HepG2 (cell line): ENCODE results near the gene RCOR3. TPM values are rescaled to one million over a fixed set of nuclear protein-coding genes. Genes with fewer than 3 reads are reported as not detected.

Source experiments
- ADNP ChIP-seq: sonication (generic); formaldehyde crosslinking; IDR thresholded peaks from 2 replicates; pipeline ENCODE4 v1.4.0; 2020; ENCODE audit warnings: missing genetic modification reagents
- ASH2L ChIP-seq: fragments of 300-600, 200-600 bp; sonication (generic); IDR thresholded peaks from 2 replicates; pipeline ENCODE4 v1.7.0; 2017; ENCODE audit warnings: low read depth, mild to moderate bottlenecking, moderate library complexity, mixed read lengths, low read length; ENCODE audit not compliant: insufficient read length
- EEA1 ChIP-seq: sonication (generic); formaldehyde crosslinking; IDR thresholded peaks from 2 replicates; pipeline ENCODE4 v1.5.1; 2020; ENCODE audit warnings: mild to moderate bottlenecking, missing genetic modification reagents, borderline replicate concordance
- GABPB1 ChIP-seq: IDR thresholded peaks from 2 replicates; pipeline ENCODE4 v1.6.1; 2016; ENCODE audit warnings: mild to moderate bottlenecking, missing genetic modification reagents, moderate library complexity, missing compliant biosample characterization
- HNF4A ChIP-seq: sonication (generic); formaldehyde crosslinking; IDR thresholded peaks from 2 replicates; pipeline ENCODE4 v1.4.0; 2020; ENCODE audit warnings: missing genetic modification reagents
- IKZF1 ChIP-seq: fragments of 450-650 bp; IDR thresholded peaks from 2 replicates; pipeline ENCODE4 v1.7.1; 2016
- MEIS1 ChIP-seq: sonication (generic); formaldehyde crosslinking; IDR thresholded peaks from 2 replicates; pipeline ENCODE4 v1.9.0; 2021; ENCODE audit warnings: mild to moderate bottlenecking, missing genetic modification reagents, moderate library complexity, borderline replicate concordance
- NFATC3 ChIP-seq: sonication (generic); formaldehyde crosslinking; IDR thresholded peaks from 2 replicates; pipeline ENCODE4 v1.5.1; 2020; ENCODE audit warnings: mild to moderate bottlenecking, missing genetic modification reagents
- PHF8 ChIP-seq: sonication (generic); formaldehyde crosslinking; IDR thresholded peaks from 2 replicates; pipeline ENCODE4 v1.5.0; 2020; ENCODE audit warnings: missing genetic modification reagents
- SNAI1 ChIP-seq: sonication (generic); formaldehyde crosslinking; IDR thresholded peaks from 2 replicates; pipeline ENCODE4 v1.5.0; 2020; ENCODE audit warnings: mild to moderate bottlenecking, missing genetic modification reagents, borderline replicate concordance
- SP2 ChIP-seq: sonication (generic); formaldehyde crosslinking; IDR thresholded peaks from 2 replicates; pipeline ENCODE4 v1.5.1; 2020; ENCODE audit warnings: mild to moderate bottlenecking, missing genetic modification reagents
- SPEN ChIP-seq: sonication (generic); formaldehyde crosslinking; IDR thresholded peaks from 2 replicates; pipeline ENCODE4 v1.5.1; 2020; ENCODE audit warnings: low read depth, mild to moderate bottlenecking, missing genetic modification reagents
- XBP1 ChIP-seq: sonication (generic); formaldehyde crosslinking; IDR thresholded peaks from 2 replicates; pipeline ENCODE4 v1.5.0; 2020; ENCODE audit warnings: missing genetic modification reagents
- ZBTB7A ChIP-seq: sonication (generic); formaldehyde crosslinking; IDR thresholded peaks from 2 replicates; pipeline ENCODE4 v1.8.0; 2022; ENCODE audit warnings: mild to moderate bottlenecking, missing genetic modification reagents
- ZBTB7B ChIP-seq: sonication (generic); formaldehyde crosslinking; IDR thresholded peaks from 2 replicates; pipeline ENCODE4 v1.4.0; 2020; ENCODE audit warnings: missing genetic modification reagents
- ZKSCAN8 ChIP-seq: IDR thresholded peaks from 2 replicates; pipeline ENCODE4 v1.6.1; 2016; ENCODE audit warnings: borderline replicate concordance, missing genetic modification reagents, missing compliant biosample characterization
- ZNF207 ChIP-seq: fragments of 450-650 bp; IDR thresholded peaks from 2 replicates; pipeline ENCODE4 v1.6.1; 2016; ENCODE audit warnings: antibody characterized with exemption, borderline replicate concordance
- ZNF256 ChIP-seq: sonication (generic); formaldehyde crosslinking; conservative IDR thresholded peaks from 2 replicates; pipeline ENCODE4 v1.4.0; 2020; ENCODE audit warnings: missing genetic modification reagents
- ZNF619 ChIP-seq: sonication (generic); formaldehyde crosslinking; IDR thresholded peaks from 2 replicates; pipeline ENCODE4 v1.4.0; 2020; ENCODE audit warnings: mild to moderate bottlenecking, missing genetic modification reagents
- ZNF772 ChIP-seq: sonication (generic); formaldehyde crosslinking; IDR thresholded peaks from 2 replicates; pipeline ENCODE4 v1.5.0; 2020; ENCODE audit warnings: mild to moderate bottlenecking, missing genetic modification reagents
- polyA plus RNA-seq, 8 experiments: library from polyadenylated mRNA; depleted of rRNA in 3 of 8; stranded (reverse) in 7 of 8; unstranded in 1 of 8; fragments of >200 nt; fragmentation: Illumina TruSeq in 4 of 8; extraction: Trizol in 4 of 8; gene quantifications; 2 replicates each; pipeline versions ENCODE4 v1.2.1 to v1.2.3, GENCODE V29; 2011 to 2016; ENCODE audit warnings: low read depth in 4 of 8, missing spikeins in 1 of 8, mixed read lengths in 1 of 8; ENCODE audit not compliant: insufficient read depth in 1 of 8
- total RNA-seq, 5 experiments: library from RNA; depleted of rRNA; stranded (reverse); fragments of >200 nt; fragmentation: Illumina TruSeq; extraction: Trizol; gene quantifications; 2 replicates each; pipeline ENCODE4 v1.2.3, GENCODE V29; 2016; ENCODE audit warnings: low read depth in 1 of 5
- TF ChIP-seq, protein P1 (sequence below): sonication (generic); formaldehyde crosslinking; IDR thresholded peaks from 2 replicates; pipeline ENCODE4 v1.5.0; 2020; ENCODE audit warnings: missing genetic modification reagents
- TF ChIP-seq, protein P2 (sequence below): sonication (generic); formaldehyde crosslinking; IDR thresholded peaks from 2 replicates; pipeline ENCODE4 v1.4.0; 2020; ENCODE audit warnings: missing genetic modification reagents, low read depth, mild to moderate bottlenecking, borderline replicate concordance
- TF ChIP-seq, protein P3 (sequence below): sonication (generic); formaldehyde crosslinking; IDR thresholded peaks from 2 replicates; pipeline ENCODE4 v1.8.0; 2023; ENCODE audit warnings: mild to moderate bottlenecking, missing genetic modification reagents
- TF ChIP-seq, protein P4 (sequence below), 2 experiments: IDR thresholded peaks; 2 replicates each; pipeline ENCODE4 v1.6.1; 2011 to 2012; ENCODE audit warnings: low read length in 2 of 2, borderline replicate concordance in 1 of 2, low read depth in 1 of 2, mild to moderate bottlenecking in 1 of 2, moderate library complexity in 1 of 2

The RCOR3 gene
- total and polyA plus RNA-seq, 2 of the 13 experiments (the other 11 are each of a cell fraction or from before 2014, with no cell fraction given) = 16.8 to 31.6 TPM

DNA sequence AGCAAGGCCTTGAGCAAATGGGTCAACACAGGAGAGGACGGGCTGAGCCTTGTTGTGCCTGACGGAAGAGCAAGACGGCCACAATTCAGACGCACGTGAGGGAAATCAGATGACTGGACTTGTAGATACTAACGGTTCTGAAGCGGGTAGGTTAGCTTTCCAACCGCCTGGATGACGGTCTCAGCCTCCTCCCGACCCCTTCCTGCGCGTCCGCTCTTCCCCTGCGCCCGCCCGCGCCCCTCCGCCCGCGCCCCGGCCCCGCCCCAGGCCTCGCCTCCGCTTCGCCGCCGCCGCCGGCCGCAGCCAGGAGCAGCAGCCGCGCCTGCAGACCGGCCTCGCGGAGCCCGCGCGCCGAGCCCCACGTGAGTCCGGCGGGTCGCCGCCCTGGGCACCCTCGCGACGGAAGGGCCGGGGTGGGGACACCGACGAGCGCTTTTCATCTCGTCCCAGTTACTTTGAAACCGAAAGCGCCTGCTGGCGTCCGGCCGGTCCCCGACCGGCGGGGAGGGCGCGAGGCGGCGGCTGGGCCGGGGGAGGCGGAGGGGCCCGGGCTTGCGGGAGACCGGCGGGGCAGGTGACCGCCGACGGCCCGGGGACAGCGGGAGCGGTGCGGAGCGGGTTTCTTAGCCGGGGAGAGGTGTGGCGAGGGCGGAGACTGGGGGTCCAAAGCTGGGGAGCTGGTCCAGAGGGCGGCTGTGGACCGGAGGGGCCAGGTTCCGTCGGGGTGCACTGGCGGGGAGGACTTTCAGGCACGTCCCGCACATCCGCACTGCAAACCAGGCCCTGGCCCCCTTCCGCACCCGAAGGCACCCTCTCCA, 67.6 kb downstream of the RCOR3 start, which contains the start of gene TRAF5 (continued):
- TF ChIP-seq ZBTB7A = no peak
- TF ChIP-seq GABPB1 (CRISPR knock-in tag) = peak; percentile 27; the same call in 1 of the 2 replicates
- no peak for TF ChIP-seq ZNF619 (CRISPR knock-in tag)
- TF ChIP-seq ASH2L = no peak
- TF ChIP-seq IKZF1 = no peak
- TF ChIP-seq ADNP (CRISPR knock-in tag) = no peak
- no peak for TF ChIP-seq SNAI1 (CRISPR knock-in tag)
- TF ChIP-seq SPEN (CRISPR knock-in tag) = no peak
- TF ChIP-seq SP2 (CRISPR knock-in tag) = no peak
- TF ChIP-seq ZBTB7B (CRISPR knock-in tag) = no peak
- TF ChIP-seq PHF8 (CRISPR knock-in tag) = no peak
- TF ChIP-seq, protein P1, sequence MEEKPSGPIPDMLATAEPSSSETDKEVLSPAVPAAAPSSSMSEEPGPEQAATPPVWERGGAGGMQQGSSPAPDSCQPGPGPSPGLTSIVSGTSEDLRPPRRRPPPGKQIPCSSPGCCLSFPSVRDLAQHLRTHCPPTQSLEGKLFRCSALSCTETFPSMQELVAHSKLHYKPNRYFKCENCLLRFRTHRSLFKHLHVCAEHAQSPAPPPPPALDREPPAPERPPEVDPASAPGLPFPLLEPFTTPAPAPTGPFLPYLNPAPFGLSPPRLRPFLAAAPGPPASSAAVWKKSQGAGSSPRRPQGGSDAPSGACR (CRISPR knock-in tag) = no peak
- TF ChIP-seq, protein P2, sequence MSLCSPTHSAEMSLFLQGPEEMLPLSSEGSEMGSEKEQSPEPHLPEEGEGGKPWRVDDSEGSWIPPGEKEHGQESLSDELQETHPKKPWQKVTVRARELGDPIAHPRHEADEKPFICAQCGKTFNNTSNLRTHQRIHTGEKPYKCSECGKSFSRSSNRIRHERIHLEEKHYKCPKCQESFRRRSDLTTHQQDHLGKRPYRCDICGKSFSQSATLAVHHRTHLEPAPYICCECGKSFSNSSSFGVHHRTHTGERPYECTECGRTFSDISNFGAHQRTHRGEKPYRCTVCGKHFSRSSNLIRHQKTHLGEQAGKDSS = no peak
- peak; percentile 23; the same call in 1 of the 2 replicates for TF ChIP-seq ZNF772 (CRISPR knock-in tag)
- no peak for TF ChIP-seq ZNF207
- no peak for TF ChIP-seq NFATC3
- TF ChIP-seq, protein P3, sequence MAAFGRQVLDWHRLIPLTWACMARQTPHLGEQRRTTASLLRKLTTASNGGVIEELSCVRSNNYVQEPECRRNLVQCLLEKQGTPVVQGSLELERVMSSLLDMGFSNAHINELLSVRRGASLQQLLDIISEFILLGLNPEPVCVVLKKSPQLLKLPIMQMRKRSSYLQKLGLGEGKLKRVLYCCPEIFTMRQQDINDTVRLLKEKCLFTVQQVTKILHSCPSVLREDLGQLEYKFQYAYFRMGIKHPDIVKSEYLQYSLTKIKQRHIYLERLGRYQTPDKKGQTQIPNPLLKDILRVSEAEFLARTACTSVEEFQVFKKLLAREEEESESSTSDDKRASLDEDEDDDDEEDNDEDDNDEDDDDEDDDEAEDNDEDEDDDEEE = no peak
- TF ChIP-seq ZKSCAN8 (CRISPR knock-in tag) = no peak
- TF ChIP-seq EEA1 (CRISPR knock-in tag) = no peak
- TF ChIP-seq HNF4A (CRISPR knock-in tag) = no peak
- TF ChIP-seq XBP1 = no peak
- TF ChIP-seq ZNF256 (CRISPR knock-in tag) = no peak
- TF ChIP-seq, protein P4, sequence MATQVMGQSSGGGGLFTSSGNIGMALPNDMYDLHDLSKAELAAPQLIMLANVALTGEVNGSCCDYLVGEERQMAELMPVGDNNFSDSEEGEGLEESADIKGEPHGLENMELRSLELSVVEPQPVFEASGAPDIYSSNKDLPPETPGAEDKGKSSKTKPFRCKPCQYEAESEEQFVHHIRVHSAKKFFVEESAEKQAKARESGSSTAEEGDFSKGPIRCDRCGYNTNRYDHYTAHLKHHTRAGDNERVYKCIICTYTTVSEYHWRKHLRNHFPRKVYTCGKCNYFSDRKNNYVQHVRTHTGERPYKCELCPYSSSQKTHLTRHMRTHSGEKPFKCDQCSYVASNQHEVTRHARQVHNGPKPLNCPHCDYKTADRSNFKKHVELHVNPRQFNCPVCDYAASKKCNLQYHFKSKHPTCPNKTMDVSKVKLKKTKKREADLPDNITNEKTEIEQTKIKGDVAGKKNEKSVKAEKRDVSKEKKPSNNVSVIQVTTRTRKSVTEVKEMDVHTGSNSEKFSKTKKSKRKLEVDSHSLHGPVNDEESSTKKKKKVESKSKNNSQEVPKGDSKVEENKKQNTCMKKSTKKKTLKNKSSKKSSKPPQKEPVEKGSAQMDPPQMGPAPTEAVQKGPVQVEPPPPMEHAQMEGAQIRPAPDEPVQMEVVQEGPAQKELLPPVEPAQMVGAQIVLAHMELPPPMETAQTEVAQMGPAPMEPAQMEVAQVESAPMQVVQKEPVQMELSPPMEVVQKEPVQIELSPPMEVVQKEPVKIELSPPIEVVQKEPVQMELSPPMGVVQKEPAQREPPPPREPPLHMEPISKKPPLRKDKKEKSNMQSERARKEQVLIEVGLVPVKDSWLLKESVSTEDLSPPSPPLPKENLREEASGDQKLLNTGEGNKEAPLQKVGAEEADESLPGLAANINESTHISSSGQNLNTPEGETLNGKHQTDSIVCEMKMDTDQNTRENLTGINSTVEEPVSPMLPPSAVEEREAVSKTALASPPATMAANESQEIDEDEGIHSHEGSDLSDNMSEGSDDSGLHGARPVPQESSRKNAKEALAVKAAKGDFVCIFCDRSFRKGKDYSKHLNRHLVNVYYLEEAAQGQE (IDR thresholded peaks at IDR 0.05; ENCODE audit: borderline replicate concordance in 1 of 2, low read depth in 1 of 2, low read length in 2 of 2) = no peak
- no peak for TF ChIP-seq MEIS1 (CRISPR knock-in tag)
